BJ (cell line): Measurements from ENCODE around the gene COG1. TPM values are rescaled to one million over a fixed set of nuclear protein-coding genes. Genes with fewer than 3 reads are reported as not detected.
A peak's percentile ranks its signal among the peaks of the same experiment; 100 is the strongest.

Experiments used
- CTCF ChIA-PET: fragments of 350-600 bp; formaldehyde crosslinking; extraction: SDS; loops from one replicate; lab custom pipeline; 2021; ENCODE audit warnings: antibody characterized with exemption, inconsistent platforms; lab: Yijun Ruan, JAX
- POLR2A ChIA-PET: fragments of 300-600 bp; sonication (Branson Sonifier 250); formaldehyde crosslinking; extraction: SDS; loops from one replicate; lab custom pipeline; 2021; ENCODE audit warnings: antibody characterized with exemption; lab: Charles Lee
- DNase-seq: peaks from one replicate; pipeline ENCODE4 v3.0.0-alpha.2; 2011; ENCODE audit warnings: low read depth
- H3K27me3 ChIP-seq: 2 replicates; pipeline ENCODE4 v1.6.0; 2011; ENCODE audit warnings: low read length; ENCODE audit not compliant: control insufficient read depth, insufficient read depth
- H3K36me3 ChIP-seq: 2 replicates; pipeline ENCODE4 v1.5.1; 2011; ENCODE audit warnings: low read length; ENCODE audit not compliant: control insufficient read depth, insufficient read depth
- H3K4me3 ChIP-seq: 2 replicates; pipeline ENCODE4 v1.5.1; 2011; ENCODE audit warnings: low read depth, mild to moderate bottlenecking, control low read depth, low read length
- CTCF ChIP-seq: IDR thresholded peaks from 2 replicates; pipeline ENCODE4 v1.5.1; 2011; ENCODE audit warnings: low read depth, mild to moderate bottlenecking, control low read depth, inconsistent platforms, low read length, moderate library complexity; ENCODE audit not compliant: insufficient read depth
- polyA plus RNA-seq: library from polyadenylated mRNA; depleted of rRNA; stranded (reverse); fragments of >200 nt; gene quantifications from 2 replicates; pipeline ENCODE4 v1.2.3, GENCODE V29; 2011

The COG1 gene
- polyA plus RNA-seq, 1 experiment = 54.9 TPM

DNA sequence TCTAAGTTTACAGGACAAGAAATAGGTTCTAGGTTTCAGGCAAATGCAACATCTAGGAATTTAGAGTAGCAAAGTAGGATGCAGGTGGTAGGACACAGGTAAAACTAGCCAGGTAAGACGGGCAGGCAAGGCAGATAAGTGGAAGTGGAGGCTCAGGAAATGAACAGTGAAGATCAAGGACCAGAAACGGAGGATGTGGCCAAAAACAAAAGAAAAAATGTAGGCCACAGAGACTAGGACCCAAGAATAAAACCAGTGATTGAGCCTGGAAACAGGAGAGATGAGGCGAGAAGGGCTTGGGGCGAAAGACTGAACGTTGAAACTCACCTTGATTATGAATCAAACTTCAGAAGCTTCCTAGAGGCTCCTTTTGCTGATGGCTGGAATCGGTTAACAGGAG is 44.9 kb downstream of the COG1 start:
- CTCF ChIA-PET = interaction anchor here (0.6 to 3.4 kb wide), 2 partner anchors 9 to 17 kb away, joined by 3 to 15 read pairs; no protein-coding TSS in a partner anchor
- DNase-seq = no peak
- TF ChIP-seq CTCF = no peak
- H3K4me3 ChIP-seq = no peak overlapping the region
- peaks cover 10% of the 10 kb centered on the region for H3K36me3 ChIP-seq
- POLR2A ChIA-PET = no interaction called here
- H3K27me3 ChIP-seq = no peaks in the 10 kb centered on the region

DNA sequence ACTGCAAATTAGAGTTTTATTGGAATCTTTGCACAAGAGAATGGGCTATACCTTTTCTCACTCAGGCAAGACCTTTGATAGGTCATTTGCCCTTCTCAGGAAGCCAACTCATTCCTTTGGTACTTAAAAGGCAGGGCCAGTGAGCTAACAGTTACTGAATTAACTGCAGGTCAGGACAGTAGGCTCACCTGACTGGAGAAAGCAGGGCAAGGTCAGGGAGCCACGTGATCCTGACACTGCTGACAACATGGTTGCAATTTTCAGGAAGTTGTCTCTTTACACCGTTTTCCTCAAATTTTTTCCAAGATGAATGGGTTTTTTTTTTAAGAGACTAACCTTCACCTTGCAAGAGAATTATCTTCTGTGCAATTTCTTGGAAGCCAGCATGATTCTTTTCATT is 47.7 kb downstream of the COG1 start:
- ChIA-PET POLR2A (interaction anchor here (0.6 kb wide), 1 partner anchor 250 kb away, joined by 9 read pairs; no protein-coding TSS in a partner anchor), CTCF (interaction anchor here (0.8 to 2.3 kb wide), 5 partner anchors 9 to 515 kb away, joined by 3 to 8 read pairs (median 5); no protein-coding TSS in a partner anchor)
- TF ChIP-seq CTCF = no peak
- Histone ChIP-seq H3K36me3 (peaks cover 13% of the 10 kb centered on the region), H3K4me3 (no peak overlapping the region), H3K27me3 (no peaks in the 10 kb centered on the region)
- no peak for DNase-seq

- no peak overlapping the region for H3K4me3 ChIP-seq
- no peak for DNase-seq
- peak; percentile 37 for TF ChIP-seq CTCF
- POLR2A ChIA-PET = no interaction called here
- no peaks in the 10 kb centered on the region; the same call in 1 of the 2 replicates for H3K27me3 ChIP-seq
- H3K36me3 ChIP-seq = peaks cover 7% of the 10 kb centered on the region
- CTCF ChIA-PET = interaction anchor here (0.8 to 18.8 kb wide), 11 partner anchors 9 to 691 kb away, joined by 3 to 427 read pairs (median 7); no protein-coding TSS in a partner anchor
Observed at GRCh38 chr17:73247726-73248125, 54.9 kb downstream of the COG1 start.

GRCh38 chr17:73248532-73248931 is 55.7 kb downstream of the COG1 start:
- no peak for TF ChIP-seq CTCF
- peaks cover 7% of the 10 kb centered on the region for H3K36me3 ChIP-seq
- H3K27me3 ChIP-seq = no peaks in the 10 kb centered on the region; the same call in 1 of the 2 replicates
- H3K4me3 ChIP-seq = no peak overlapping the region
- no peak for DNase-seq
- POLR2A ChIA-PET = no interaction called here
- CTCF ChIA-PET = interaction anchor here (0.8 to 18.8 kb wide), 9 partner anchors 10 to 692 kb away, joined by 3 to 427 read pairs (median 13); no protein-coding TSS in a partner anchor

DNA sequence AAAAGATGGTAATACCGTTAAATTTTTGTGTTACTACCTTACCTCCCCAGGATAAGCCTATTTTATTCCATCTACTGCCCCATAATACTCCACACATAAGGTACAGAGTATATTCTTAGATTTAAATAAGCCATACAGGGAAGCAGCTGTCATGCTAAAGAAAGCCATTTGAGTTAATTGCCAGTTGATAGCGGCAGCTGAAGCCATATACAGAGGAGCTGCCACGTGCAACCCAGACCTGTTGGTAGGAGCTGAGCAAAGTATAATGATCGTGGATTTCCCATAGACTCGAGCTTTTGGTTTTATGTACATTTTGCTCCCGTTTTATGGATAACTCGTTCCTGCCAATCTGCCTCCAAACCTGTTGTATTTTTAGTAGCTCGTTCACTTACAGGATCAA is 56.8 kb downstream of the COG1 start:
- H3K36me3 ChIP-seq = peaks cover 5% of the 10 kb centered on the region
- DNase-seq = no peak
- no peak overlapping the region for H3K4me3 ChIP-seq
- no peak for TF ChIP-seq CTCF
- ChIA-PET CTCF (interaction anchor here (0.6 to 18.8 kb wide), 10 partner anchors 9 to 927 kb away, joined by 3 to 427 read pairs (median 4); no protein-coding TSS in a partner anchor), POLR2A (no interaction called here)
- H3K27me3 ChIP-seq = no peaks in the 10 kb centered on the region; the same call in 1 of the 2 replicates
